Neural crest cell (in vitro differentiated cells): ENCODE measurements around the gene NUF2. TPM values are rescaled to one million over a fixed set of nuclear protein-coding genes. Genes with fewer than 3 reads are reported as not detected.
"Not testable (repeated sequence)": the region's sequence is repeated elsewhere in the genome, so short reads cannot be mapped to it uniquely, and the experiment has no call there.

Source experiments
- DNase-seq: peaks from one replicate; pipeline ENCODE4 v3.0.0; 2021; ENCODE audit warnings: low read depth, mixed read lengths, low spot score
- H3K27ac Mint-ChIP-seq: one replicate; pipeline ENCODE4 v1.8.0; 2021; ENCODE audit warnings: mild to moderate bottlenecking, mixed read lengths; ENCODE audit not compliant: unreplicated experiment
- H3K27me3 Mint-ChIP-seq: 2 replicates; pipeline ENCODE4 v1.8.0; 2021; ENCODE audit warnings: low read depth, mild to moderate bottlenecking, mixed read lengths
- H3K36me3 Mint-ChIP-seq: 2 replicates; pipeline ENCODE4 v1.8.0; 2021; ENCODE audit warnings: low read depth, mild to moderate bottlenecking, mixed read lengths
- H3K4me1 Mint-ChIP-seq: 2 replicates; pipeline ENCODE4 v1.8.0; 2021; ENCODE audit warnings: mixed read lengths
- H3K4me3 Mint-ChIP-seq: one replicate; pipeline ENCODE4 v1.8.0; 2021; ENCODE audit warnings: mild to moderate bottlenecking, mixed read lengths
- H3K9me3 Mint-ChIP-seq: 2 replicates; pipeline ENCODE4 v1.8.0; 2021; ENCODE audit warnings: mixed read lengths
- long read RNA-seq: library from polyadenylated mRNA; unstranded; transcript quantifications from one replicate; pipeline ENCODE4 v2.0.0, GENCODE V29; 2020
- total RNA-seq: library from RNA; stranded (reverse); gene quantifications from 2 replicates; pipeline ENCODE4 v1.2.1, GENCODE V29; 2021
- TF ChIP-seq, protein P1 (sequence below): fragments of 200-600 bp; sonication (generic); conservative IDR thresholded peaks from 2 replicates; pipeline ENCODE4 v1.5.0; 2021; ENCODE audit warnings: antibody characterized with exemption, mild to moderate bottlenecking

The NUF2 gene
- total RNA-seq: 45.9 and 48.4 TPM in 2 replicates
- long read RNA-seq, transcript NUF2-201 (14 exons, 1,969 nt): major isoform, 14 of 81 reads
- long read RNA-seq, transcript NUF2-202 (14 exons, 1,842 nt): minor isoform, 7 of 81 reads
- long read RNA-seq, partial matches to known transcripts: 35 of 81 reads
- long read RNA-seq, other reads (novel, unspliced or antisense): 25 of 81 reads

DNA sequence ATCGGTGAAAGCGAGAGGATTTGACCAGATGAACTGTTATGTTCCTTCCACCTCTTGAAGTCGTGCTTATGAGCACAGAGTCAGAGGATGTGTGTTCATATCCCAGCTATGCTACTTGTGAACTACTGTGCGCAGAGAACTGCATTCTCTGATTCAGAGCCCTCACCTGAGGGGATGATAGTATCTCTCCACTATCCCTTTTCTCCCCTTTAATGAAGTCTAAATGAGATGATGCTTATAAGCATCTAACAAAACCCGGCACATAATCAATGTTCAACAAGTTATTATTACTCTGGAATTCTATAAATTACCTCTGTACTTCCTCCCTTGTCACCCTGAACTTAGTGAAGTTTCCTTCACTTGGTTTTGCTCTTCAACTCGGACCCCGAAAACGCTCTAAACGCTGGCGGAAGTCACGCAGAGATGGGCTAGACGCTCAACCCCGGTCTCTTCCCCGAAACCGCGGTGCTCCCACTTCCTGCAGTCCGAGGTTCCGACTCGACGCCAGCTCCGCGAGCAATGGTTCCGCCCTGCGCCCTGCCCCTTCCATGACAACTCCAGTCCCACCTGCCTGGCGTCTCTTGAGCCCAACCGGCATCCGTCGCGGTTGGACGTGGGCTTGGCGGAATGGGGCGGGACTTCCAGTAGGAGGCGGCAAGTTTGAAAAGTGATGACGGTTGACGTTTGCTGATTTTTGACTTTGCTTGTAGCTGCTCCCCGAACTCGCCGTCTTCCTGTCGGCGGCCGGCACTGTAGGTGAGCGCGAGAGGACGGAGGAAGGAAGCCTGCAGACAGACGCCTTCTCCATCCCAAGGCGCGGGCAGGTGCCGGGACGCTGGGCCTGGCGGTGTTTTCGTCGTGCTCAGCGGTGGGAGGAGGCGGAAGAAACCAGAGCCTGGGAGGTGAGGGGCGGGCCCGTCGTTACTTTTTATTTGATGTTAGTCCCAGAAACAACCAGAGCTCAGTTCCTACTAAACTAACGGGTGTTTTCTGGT, at the start of gene NUF2:
TSS of gene NUF2 (plus strand) at position 644 of the 995 bp plus-strand sequence. CDS start 4,098 bp downstream, outside the sequence.
- no peaks in the 10 kb centered on the region for H3K27me3 Mint-ChIP-seq
- H3K4me1 Mint-ChIP-seq: peaks cover 30% of the 10 kb centered on the region
- H3K36me3 Mint-ChIP-seq: no peaks in the 10 kb centered on the region
- TF ChIP-seq, protein P1, sequence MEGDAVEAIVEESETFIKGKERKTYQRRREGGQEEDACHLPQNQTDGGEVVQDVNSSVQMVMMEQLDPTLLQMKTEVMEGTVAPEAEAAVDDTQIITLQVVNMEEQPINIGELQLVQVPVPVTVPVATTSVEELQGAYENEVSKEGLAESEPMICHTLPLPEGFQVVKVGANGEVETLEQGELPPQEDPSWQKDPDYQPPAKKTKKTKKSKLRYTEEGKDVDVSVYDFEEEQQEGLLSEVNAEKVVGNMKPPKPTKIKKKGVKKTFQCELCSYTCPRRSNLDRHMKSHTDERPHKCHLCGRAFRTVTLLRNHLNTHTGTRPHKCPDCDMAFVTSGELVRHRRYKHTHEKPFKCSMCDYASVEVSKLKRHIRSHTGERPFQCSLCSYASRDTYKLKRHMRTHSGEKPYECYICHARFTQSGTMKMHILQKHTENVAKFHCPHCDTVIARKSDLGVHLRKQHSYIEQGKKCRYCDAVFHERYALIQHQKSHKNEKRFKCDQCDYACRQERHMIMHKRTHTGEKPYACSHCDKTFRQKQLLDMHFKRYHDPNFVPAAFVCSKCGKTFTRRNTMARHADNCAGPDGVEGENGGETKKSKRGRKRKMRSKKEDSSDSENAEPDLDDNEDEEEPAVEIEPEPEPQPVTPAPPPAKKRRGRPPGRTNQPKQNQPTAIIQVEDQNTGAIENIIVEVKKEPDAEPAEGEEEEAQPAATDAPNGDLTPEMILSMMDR: no peak
- H3K9me3 Mint-ChIP-seq: no peaks in the 10 kb centered on the region
- peak within 1 kb of the TSS; percentile 98 for H3K27ac Mint-ChIP-seq
- peak; percentile 97 for DNase-seq
- peak within 1 kb of the TSS; percentile 95 for H3K4me3 Mint-ChIP-seq

DNA sequence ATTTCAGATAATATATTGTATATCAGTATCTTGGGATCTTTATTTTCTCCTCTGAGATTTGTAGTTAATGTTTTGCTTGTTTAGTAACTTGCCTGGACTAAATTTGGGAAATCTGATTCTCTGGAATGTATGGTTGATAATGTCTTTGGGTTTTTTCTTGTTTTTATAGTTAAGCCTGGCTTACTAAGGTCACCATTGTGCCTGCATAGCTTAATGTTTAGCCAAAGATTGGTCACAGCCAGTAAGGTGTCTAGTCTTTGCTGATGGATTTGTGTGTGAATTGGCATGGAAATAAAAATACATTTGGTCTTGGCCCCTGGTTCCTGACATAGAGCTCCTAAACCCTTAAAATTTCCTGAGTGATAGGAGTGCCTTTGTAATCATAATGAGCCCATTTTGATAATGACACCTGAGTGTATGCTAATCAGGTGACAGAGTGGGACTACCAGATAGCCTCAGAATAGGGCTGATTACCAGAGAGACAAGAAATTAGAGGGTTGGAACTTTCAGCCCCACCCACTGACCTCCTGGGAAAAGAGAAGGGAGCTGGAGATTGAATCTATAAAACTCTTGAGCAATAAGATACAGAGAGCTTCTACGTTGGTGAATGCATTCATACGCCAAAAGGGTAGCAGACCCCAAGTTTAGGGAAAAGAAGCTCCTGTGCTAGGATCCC, 47.9 kb upstream of the NUF2 start:
- Mint-ChIP-seq H3K36me3 (peaks cover 21% of the 10 kb centered on the region), H3K27ac (no peak overlapping the region), H3K9me3 (peaks cover 9% of the 10 kb centered on the region), H3K27me3 (no peaks in the 10 kb centered on the region), H3K4me3 (no peak overlapping the region), H3K4me1 (no peaks in the 10 kb centered on the region)
- no peak for DNase-seq
- TF ChIP-seq, protein P1: no peak

DNA sequence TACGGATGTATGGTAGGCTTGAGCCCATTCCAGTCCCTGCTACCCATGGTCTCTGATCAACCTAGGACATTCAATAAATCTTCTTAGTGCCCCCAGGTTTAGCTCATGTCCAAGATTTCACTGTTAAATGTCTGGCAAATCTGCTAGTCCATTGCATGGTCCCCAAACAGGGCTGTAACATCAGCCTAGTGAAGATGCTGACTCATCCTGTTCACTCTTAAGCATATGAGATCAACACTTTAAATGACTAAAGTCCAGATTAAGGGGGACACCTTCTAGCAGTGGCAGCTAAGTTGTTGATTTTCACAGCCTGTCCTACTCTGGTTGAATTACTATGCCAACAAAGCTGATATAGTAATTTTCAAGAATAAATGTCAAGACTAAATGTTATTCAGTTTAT, 46.5 kb upstream of the NUF2 start:
- Mint-ChIP-seq H3K4me3 (no peak overlapping the region), H3K36me3 (peaks cover 27% of the 10 kb centered on the region), H3K27me3 (no peaks in the 10 kb centered on the region), H3K9me3 (peaks cover 14% of the 10 kb centered on the region), H3K27ac (no peak overlapping the region), H3K4me1 (no peaks in the 10 kb centered on the region)
- no peak for DNase-seq
- TF ChIP-seq, protein P1: no peak

DNA sequence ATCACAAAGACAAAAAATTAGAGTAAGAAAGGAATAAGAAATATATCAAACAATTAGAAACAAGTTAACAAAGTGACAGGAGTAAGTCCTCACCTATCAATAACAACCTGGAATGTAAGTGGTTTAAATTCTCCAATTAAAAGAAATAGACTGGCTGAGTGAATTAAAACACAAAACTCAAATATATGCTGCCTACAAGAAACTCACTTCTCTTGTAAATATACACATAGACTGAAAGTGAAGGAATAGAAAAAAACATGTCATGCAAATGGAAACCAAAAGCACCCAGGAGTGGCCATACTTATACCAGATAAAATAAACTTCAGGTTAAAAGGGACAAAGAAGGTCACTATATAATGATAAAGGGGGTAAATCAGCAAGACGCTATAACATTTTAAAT, 43.2 kb upstream of the NUF2 start:
- no peak for DNase-seq
- no peaks in the 10 kb centered on the region for H3K4me1 Mint-ChIP-seq
- peaks cover 33% of the 10 kb centered on the region for H3K36me3 Mint-ChIP-seq
- no peak overlapping the region for H3K27ac Mint-ChIP-seq
- peaks cover 19% of the 10 kb centered on the region for H3K9me3 Mint-ChIP-seq
- no peaks in the 10 kb centered on the region for H3K27me3 Mint-ChIP-seq
- TF ChIP-seq, protein P1: no peak
- no peak overlapping the region for H3K4me3 Mint-ChIP-seq

DNA sequence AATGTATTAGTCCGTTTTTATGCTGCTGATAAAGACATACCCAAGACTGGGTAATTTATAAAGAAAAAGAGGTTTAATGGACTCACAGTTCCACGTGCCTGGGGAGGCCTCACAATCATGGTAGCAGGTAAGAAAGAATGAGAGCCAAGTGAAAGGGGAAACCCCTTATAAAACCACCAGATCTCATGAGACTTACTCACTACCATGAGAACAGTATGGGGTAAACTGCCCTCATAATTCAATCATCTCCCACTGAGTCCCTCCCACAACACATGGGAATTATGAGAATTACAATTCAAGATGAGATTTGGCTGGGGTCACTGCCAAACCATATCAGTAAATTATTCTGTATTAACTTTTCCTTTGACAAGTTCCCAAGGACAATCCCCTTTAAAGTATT, 36.9 kb upstream of the NUF2 start:
- H3K27ac Mint-ChIP-seq, H3K9me3 Mint-ChIP-seq, H3K27me3 Mint-ChIP-seq, DNase-seq, H3K4me1 Mint-ChIP-seq, H3K4me3 Mint-ChIP-seq: not testable (repeated sequence)
- H3K36me3 Mint-ChIP-seq: peaks cover 11% of the 10 kb centered on the region
